B cell (primary cell): ENCODE measurements around the gene PRKCH. TPM values are rescaled to one million over a fixed set of nuclear protein-coding genes. Genes with fewer than 3 reads are reported as not detected.

ENCODE experiments used
- ATAC-seq: fragments of 200-7000 bp; cut with Tn5 transposase; one replicate; pipeline ENCODE4 v1.10.0; 2021; ENCODE audit warnings: low read depth, mild to moderate bottlenecking, moderate number of reproducible peaks, moderate library complexity
- CTCF ChIA-PET: fragments of 350-600 bp; sonication (Branson Sonifier 250); formaldehyde crosslinking; loops from one replicate; lab custom pipeline; 2021; ENCODE audit warnings: antibody characterized with exemption, inconsistent platforms; lab: Charles Lee
- POLR2A ChIA-PET: fragments of 350-600 bp; sonication (Branson Sonifier 250); formaldehyde crosslinking; loops from one replicate; lab custom pipeline; 2021; ENCODE audit warnings: antibody characterized with exemption; lab: Charles Lee
- DNase-seq: peaks from one replicate; pipeline ENCODE4 v3.0.0; 2013
- H2AFZ ChIP-seq: 2 replicates; pipeline ENCODE4 v1.6.1; 2012; ENCODE audit warnings: mild to moderate bottlenecking, low read depth, low read length; ENCODE audit not compliant: insufficient read depth, poor library complexity, severe bottlenecking
- H3K27ac ChIP-seq, 2 donors: 1 replicate in 1 of 2; 2 replicates in 1 of 2; pipeline ENCODE4 v1.5.1; 2012 to 2013; ENCODE audit warnings: low read length in 2 of 2, mild to moderate bottlenecking in 2 of 2, moderate library complexity in 1 of 2
- H3K27me3 ChIP-seq, 4 experiments: fragments of 200-600 bp in 1 of 4; sonication (generic) in 1 of 4; replicated peaks in 1 of 4; 1 replicate in 2 of 4; 2 replicates in 2 of 4; pipeline versions ENCODE4 v1.6.1 to v1.7.0; 2013 to 2016; ENCODE audit warnings: low read length in 3 of 4, mild to moderate bottlenecking in 2 of 4, mixed read lengths in 1 of 4, moderate library complexity in 1 of 4; ENCODE audit not compliant: insufficient read depth in 4 of 4, control insufficient read depth in 3 of 4; ENCODE audit errors: control extremely low read depth in 1 of 4
- H3K36me3 ChIP-seq, 2 experiments: replicated peaks in 1 of 2; 1 replicate in 1 of 2; 2 replicates in 1 of 2; pipeline versions ENCODE4 v1.6.1 to v1.7.1; 2013; ENCODE audit warnings: low read length in 1 of 2; ENCODE audit not compliant: insufficient read depth in 2 of 2, control insufficient read depth in 1 of 2; ENCODE audit errors: control extremely low read depth in 1 of 2, extremely low read depth in 1 of 2
- H3K4me1 ChIP-seq, 2 donors: fragments of 200-600 bp in 1 of 2; sonication (generic) in 1 of 2; 1 replicate in 1 of 2; 2 replicates in 1 of 2; pipeline versions ENCODE4 v1.5.1 to v1.6.1; 2013 to 2017; ENCODE audit warnings: low read length in 2 of 2; ENCODE audit not compliant: control insufficient read depth in 2 of 2, insufficient read depth in 2 of 2
- H3K4me2 ChIP-seq: replicated peaks from 2 replicates; pipeline ENCODE3; 2012; ENCODE audit warnings: mild to moderate bottlenecking, low read depth, low read length; ENCODE audit not compliant: poor library complexity, severe bottlenecking
- H3K4me3 ChIP-seq, 5 experiments: fragments of 200-600 bp in 1 of 5; sonication (generic) in 1 of 5; 1 replicate in 3 of 5; 2 replicates in 2 of 5; pipeline versions ENCODE4 v1.5.1 to v1.7.0; 2011 to 2016; ENCODE audit warnings: low read length in 4 of 5, mild to moderate bottlenecking in 4 of 5, low read depth in 2 of 5, control low read depth in 1 of 5, moderate library complexity in 1 of 5; ENCODE audit not compliant: insufficient read depth in 1 of 5; ENCODE audit errors: control extremely low read depth in 1 of 5, extremely low read depth in 1 of 5
- H3K79me2 ChIP-seq: fragments of 200-600 bp; sonication (generic); one replicate; pipeline ENCODE4 v1.6.0; 2016; ENCODE audit warnings: low read length; ENCODE audit not compliant: control insufficient read depth, insufficient read depth
- H3K9ac ChIP-seq: fragments of 200-600 bp; sonication (generic); 2 replicates; pipeline ENCODE4 v1.6.1; 2017; ENCODE audit warnings: mild to moderate bottlenecking, low read length, moderate library complexity
- H3K9me3 ChIP-seq, 3 donors: one replicate each; pipeline versions ENCODE4 v1.6.1 to v1.7.1; 2013; ENCODE audit warnings: low read length in 2 of 3; ENCODE audit not compliant: control insufficient read depth in 2 of 3, insufficient read depth in 1 of 3; ENCODE audit errors: control extremely low read depth in 1 of 3
- H4K20me1 ChIP-seq: 2 replicates; pipeline ENCODE4 v1.6.0; 2012; ENCODE audit warnings: mild to moderate bottlenecking, low read length; ENCODE audit not compliant: insufficient read depth, control insufficient read depth, poor library complexity, severe bottlenecking
- H3K27ac Mint-ChIP-seq: one replicate; pipeline ENCODE4 v1.8.0; 2021; ENCODE audit warnings: mixed read lengths
- H3K27me3 Mint-ChIP-seq: one replicate; pipeline ENCODE4 v1.8.0; 2021; ENCODE audit warnings: mixed read lengths
- H3K4me1 Mint-ChIP-seq: one replicate; pipeline ENCODE4 v1.8.0; 2021; ENCODE audit warnings: mixed read lengths
- H3K4me3 Mint-ChIP-seq: one replicate; pipeline ENCODE4 v1.8.0; 2021; ENCODE audit warnings: mixed read lengths
- H3K9me3 Mint-ChIP-seq: one replicate; pipeline ENCODE4 v1.8.0; 2022; ENCODE audit warnings: mixed read lengths; ENCODE audit not compliant: insufficient read depth
- EZH2 ChIP-seq: IDR thresholded peaks from 2 replicates; pipeline ENCODE4 v1.6.1; 2012; ENCODE audit warnings: borderline replicate concordance, low read depth, mild to moderate bottlenecking, moderate library complexity, low read length; ENCODE audit not compliant: insufficient read depth, poor library complexity, severe bottlenecking
- WGBS: methylation state at CpG from one replicate; pipeline ENCODE4 v1.1.5; 2013; ENCODE audit warnings: missing lambda C conversion rate; ENCODE audit not compliant: insufficient coverage; 5-methylcytosine and 5-hydroxymethylcytosine counted together
- intact Hi-C: fragments of 100-400 bp; cut with micrococcal nuclease; formaldehyde crosslinking; loops from one replicate; pipeline ENCODE4 v1.10.0; 2022
- polyA plus RNA-seq: library from polyadenylated mRNA; depleted of rRNA; stranded (reverse); fragments of >200 nt; gene quantifications from 2 replicates; pipeline ENCODE4 v1.2.3, GENCODE V29; 2012
- total RNA-seq, 2 donors: library from RNA; stranded (reverse); fragments of 120-200 nt in 1 of 2; gene quantifications; 1 replicate in 1 of 2; 2 replicates in 1 of 2; pipeline versions ENCODE4 v1.2.3 to v1.2.4, GENCODE V29; 2013 to 2022
- TF ChIP-seq, protein P1 (sequence below): fragments of 200-600 bp; IDR thresholded peaks from one replicate; pipeline ENCODE4 v1.8.0; 2022; ENCODE audit warnings: antibody characterized with exemption, mild to moderate bottlenecking

PRKCH gene
- total and polyA plus RNA-seq, 2 donors (not counting 1 experiment from before 2014, with no cell fraction given): 2.0 to 5.0 TPM

DNA sequence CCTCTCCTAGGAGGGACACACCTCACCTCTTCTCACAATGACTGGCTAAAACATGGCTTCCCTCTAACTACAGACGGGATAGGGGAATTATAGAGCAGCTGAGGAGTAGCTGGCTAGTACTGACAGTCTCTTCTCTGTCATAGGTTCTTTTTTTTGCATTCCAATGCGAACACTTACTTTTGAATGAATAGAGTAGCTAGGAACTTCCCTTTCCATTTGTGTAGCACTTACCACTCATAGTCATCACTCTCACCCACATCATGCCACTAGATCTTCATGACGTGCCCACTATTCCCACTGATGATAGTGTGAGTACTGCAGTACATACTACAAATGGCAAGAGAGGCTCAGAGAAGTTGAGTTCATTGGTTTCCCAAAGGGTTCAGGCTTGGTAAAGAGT, 230.0 kb downstream of the PRKCH start:
- Histone ChIP-seq H3K27me3 (no peaks in the 10 kb centered on the region), H3K9me3 (no peaks in the 10 kb centered on the region), H3K36me3 (no peaks in the 10 kb centered on the region), H3K9ac (no peak overlapping the region), H3K4me1 (peaks cover 31 to 36% of the 10 kb centered on the region in 2 donors), H3K27ac (peak overlapping the region in 1 of 2 donors; percentile 81), H2AFZ (no peak overlapping the region), H3K79me2 (no peaks in the 10 kb centered on the region), H3K4me2 (no peak overlapping the region), H4K20me1 (no peaks in the 10 kb centered on the region), H3K4me3 (no peak overlapping the region)
- DNase-seq (no peak), ATAC-seq (no peak)
- no peak for TF ChIP-seq EZH2
- no CpG with 5 or more reads among the region's 3 CpGs for WGBS
- peak overlapping the region; percentile 98 for H3K27ac Mint-ChIP-seq
- H3K9me3 Mint-ChIP-seq: no peaks in the 10 kb centered on the region
- H3K4me3 Mint-ChIP-seq: no peak overlapping the region
- H3K27me3 Mint-ChIP-seq: no peaks in the 10 kb centered on the region
- intact Hi-C loops: loop anchor here (5.0 kb wide), 1 partner anchor 111 kb away; no protein-coding TSS in a partner anchor
- POLR2A ChIA-PET: interaction anchor here (0.6 to 1.3 kb wide), 4 partner anchors 10 to 163 kb away, joined by 3 to 5 read pairs (median 3); no protein-coding TSS in a partner anchor
- CTCF ChIA-PET: interaction anchor here (0.7 to 4.5 kb wide), 3 partner anchors 47 to 112 kb away, joined by 4 to 30 read pairs (median 4); no protein-coding TSS in a partner anchor
- H3K4me1 Mint-ChIP-seq: peaks cover 52% of the 10 kb centered on the region

DNA sequence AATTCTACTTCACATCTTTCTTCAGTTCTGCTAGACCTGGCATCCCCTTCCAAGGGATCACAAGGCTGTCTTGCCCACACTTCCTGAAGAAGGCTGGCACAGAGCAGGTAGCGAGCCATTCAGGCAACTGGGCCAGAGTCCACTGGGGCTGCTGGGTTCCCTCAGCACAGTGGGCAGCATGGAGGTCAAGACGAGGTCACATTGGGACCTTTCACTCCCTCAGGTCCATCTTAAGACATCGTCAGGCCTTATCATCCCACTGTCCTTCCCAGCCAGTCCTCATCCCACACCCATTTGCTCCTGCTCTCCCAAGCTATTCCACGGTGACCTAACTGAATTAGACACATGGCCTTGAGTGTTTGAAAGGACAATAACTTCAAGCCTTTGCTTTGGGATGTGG, 230.9 kb downstream of the PRKCH start:
- Histone ChIP-seq H4K20me1 (no peaks in the 10 kb centered on the region), H3K79me2 (no peaks in the 10 kb centered on the region), H3K27me3 (no peaks in the 10 kb centered on the region), H3K4me2 (peak overlapping the region; percentile 71), H3K36me3 (no peaks in the 10 kb centered on the region), H3K9ac (no peak overlapping the region), H3K27ac (peak overlapping the region; percentile 74 to 81), H3K4me3 (no peak overlapping the region), H3K9me3 (no peaks in the 10 kb centered on the region), H2AFZ (no peak overlapping the region), H3K4me1 (peaks cover 32 to 39% of the 10 kb centered on the region in 2 donors)
- POLR2A ChIA-PET: interaction anchor here (0.6 to 1.1 kb wide), 4 partner anchors 9 to 162 kb away, joined by 3 to 6 read pairs (median 3); no protein-coding TSS in a partner anchor
- DNase-seq: no peak
- no peak overlapping the region for H3K4me3 Mint-ChIP-seq
- no peaks in the 10 kb centered on the region for H3K9me3 Mint-ChIP-seq
- ATAC-seq: no peak
- CTCF ChIA-PET: interaction anchor here (0.7 to 4.5 kb wide), 12 partner anchors 10 to 178 kb away, joined by 3 to 30 read pairs (median 5); no protein-coding TSS in a partner anchor
- H3K27ac Mint-ChIP-seq: peak overlapping the region; percentile 98
- H3K27me3 Mint-ChIP-seq: no peaks in the 10 kb centered on the region
- peaks cover 53% of the 10 kb centered on the region for H3K4me1 Mint-ChIP-seq
- intact Hi-C loops: loop anchor here (5.0 kb wide), 1 partner anchor 110 kb away; no protein-coding TSS in a partner anchor
- no peak for TF ChIP-seq EZH2
- TF ChIP-seq, protein P1, sequence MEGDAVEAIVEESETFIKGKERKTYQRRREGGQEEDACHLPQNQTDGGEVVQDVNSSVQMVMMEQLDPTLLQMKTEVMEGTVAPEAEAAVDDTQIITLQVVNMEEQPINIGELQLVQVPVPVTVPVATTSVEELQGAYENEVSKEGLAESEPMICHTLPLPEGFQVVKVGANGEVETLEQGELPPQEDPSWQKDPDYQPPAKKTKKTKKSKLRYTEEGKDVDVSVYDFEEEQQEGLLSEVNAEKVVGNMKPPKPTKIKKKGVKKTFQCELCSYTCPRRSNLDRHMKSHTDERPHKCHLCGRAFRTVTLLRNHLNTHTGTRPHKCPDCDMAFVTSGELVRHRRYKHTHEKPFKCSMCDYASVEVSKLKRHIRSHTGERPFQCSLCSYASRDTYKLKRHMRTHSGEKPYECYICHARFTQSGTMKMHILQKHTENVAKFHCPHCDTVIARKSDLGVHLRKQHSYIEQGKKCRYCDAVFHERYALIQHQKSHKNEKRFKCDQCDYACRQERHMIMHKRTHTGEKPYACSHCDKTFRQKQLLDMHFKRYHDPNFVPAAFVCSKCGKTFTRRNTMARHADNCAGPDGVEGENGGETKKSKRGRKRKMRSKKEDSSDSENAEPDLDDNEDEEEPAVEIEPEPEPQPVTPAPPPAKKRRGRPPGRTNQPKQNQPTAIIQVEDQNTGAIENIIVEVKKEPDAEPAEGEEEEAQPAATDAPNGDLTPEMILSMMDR: no peak
- 95% methylated on average over 2 of the region's 4 CpGs for WGBS
